OCI-LY3 (cell line): ENCODE measurements around the gene ANKAR.

Source experiments
- CTCF ChIP-seq: fragments of 200-600, 300-600 bp; sonication (generic); IDR thresholded peaks from 2 replicates; pipeline ENCODE4 v1.5.1; 2014; ENCODE audit warnings: antibody characterized with exemption, low read length, low read depth
- EZH2phosphoT487 ChIP-seq: fragments of 200-600 bp; shearing (Covaris generic); IDR thresholded peaks from 2 replicates; pipeline ENCODE4 v1.6.1; 2018; ENCODE audit warnings: antibody characterized with exemption, mixed run types, low read depth

DNA sequence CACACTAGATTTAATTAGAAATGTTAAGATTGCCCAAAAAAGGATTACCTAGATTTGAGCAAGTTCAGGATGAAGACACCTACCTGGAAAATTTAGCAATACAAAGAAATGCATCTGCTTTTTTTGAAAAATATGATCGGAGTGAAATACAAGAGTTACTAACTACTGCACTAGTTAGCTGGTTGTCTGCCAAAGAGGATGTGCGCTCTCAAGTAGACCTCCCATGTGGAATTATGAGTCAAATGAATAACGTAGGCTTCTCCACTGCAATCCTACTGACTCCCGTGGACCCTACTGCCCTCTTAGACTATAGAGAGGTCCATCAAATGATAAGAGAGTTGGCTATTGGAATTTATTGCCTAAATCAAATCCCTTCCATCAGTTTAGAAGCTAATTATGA lies 2.0 kb downstream of the ANKAR start:
- no peak for TF ChIP-seq EZH2phosphoT487
- TF ChIP-seq CTCF, result no peak
